ENCODE results near the gene MCTP1.
"Not testable (repeated sequence)": the region's sequence is repeated elsewhere in the genome, so short reads cannot be mapped to it uniquely, and the experiment has no call there.

The MCTP1 gene

DNA sequence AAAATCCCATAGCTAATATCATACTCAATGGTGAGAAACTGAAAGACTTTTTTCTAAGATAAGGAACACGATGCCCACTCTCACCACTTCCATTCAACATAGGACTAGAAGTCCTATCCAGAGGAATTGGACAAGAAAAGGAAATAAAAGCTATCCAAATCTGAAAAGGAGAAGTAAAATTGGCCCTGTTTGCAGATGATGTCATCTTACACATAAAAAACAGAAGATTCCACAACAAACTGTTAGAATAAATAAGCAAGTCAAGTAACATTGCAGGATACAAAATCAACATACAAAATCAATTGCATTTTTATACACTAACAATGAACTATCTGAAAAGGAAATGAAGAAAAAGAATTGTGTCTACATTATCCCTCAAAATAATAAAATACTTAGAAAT, 308.0 kb downstream of the MCTP1 start:
- no peak overlapping the region for H3K4me2 ChIP-seq (ENCODE audit: low read length)
- H3K4me3 ChIP-seq (ENCODE audit: low read length) = no peak overlapping the region
- H3K9me3 ChIP-seq (replicated peaks; ENCODE audit: low read length) = no peaks in the 10 kb centered on the region
- H3K9ac ChIP-seq (ENCODE audit: low read depth, low read length) = no peak overlapping the region
- no peaks in the 10 kb centered on the region for H3K36me3 ChIP-seq (ENCODE audit: insufficient read depth, low read length)
- no peaks in the 10 kb centered on the region for H3K27me3 ChIP-seq (ENCODE audit: control insufficient read depth, insufficient read depth, low read length)
- peaks cover 10% of the 10 kb centered on the region for H3K4me1 ChIP-seq (ENCODE audit: control insufficient read depth, insufficient read depth, low read length)

DNA sequence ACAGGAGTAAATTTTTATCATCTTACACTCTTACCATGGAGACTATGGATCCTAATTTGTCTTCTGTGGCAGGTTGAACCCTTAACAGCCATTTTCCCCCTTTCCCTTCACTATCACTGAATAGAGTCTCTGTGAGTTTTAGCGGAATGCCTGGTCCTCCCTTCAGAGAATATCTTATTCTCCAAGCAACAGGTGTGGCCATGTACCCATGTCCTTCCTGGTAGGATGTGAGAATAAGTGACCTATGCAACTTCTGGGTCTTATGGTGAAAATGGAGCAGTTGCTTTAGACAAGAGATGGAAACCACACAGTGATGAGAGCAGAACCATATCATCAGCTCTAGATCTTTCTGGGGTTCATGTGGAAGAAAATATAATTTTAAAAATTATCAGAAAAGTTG, 312.6 kb downstream of the MCTP1 start:
- H3K4me1 ChIP-seq (ENCODE audit: control insufficient read depth, insufficient read depth, low read length) = peaks cover 3% of the 10 kb centered on the region
- H3K9ac ChIP-seq (ENCODE audit: low read depth, low read length) = no peak overlapping the region
- H3K4me2 ChIP-seq (ENCODE audit: low read length) = no peak overlapping the region
- H3K9me3 ChIP-seq (replicated peaks; ENCODE audit: low read length) = no peaks in the 10 kb centered on the region
- H3K36me3 ChIP-seq (ENCODE audit: insufficient read depth, low read length) = no peaks in the 10 kb centered on the region
- no peak overlapping the region for H3K4me3 ChIP-seq (ENCODE audit: low read length)
- no peaks in the 10 kb centered on the region for H3K27me3 ChIP-seq (ENCODE audit: control insufficient read depth, insufficient read depth, low read length)

DNA sequence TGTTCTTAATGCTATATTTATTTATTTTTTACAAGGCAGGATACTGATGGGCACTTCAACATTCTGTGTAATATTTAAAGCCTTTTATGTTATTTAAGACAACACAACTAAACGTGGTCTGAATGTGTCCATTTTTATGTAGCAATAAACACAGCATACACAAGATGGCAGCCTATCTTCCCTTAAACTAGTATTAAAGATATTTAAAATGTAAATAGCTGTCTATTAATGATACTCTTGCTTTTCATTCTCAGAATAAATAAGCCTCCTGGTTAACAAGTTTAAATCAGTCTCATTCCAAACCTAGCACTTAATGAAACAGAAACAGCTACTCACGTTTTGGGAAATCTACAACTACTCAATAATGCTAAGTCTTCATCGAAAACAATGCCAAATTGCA, 315.7 kb downstream of the MCTP1 start:
- Histone ChIP-seq H3K27me3 (ENCODE audit: control insufficient read depth, insufficient read depth, low read length) (no peaks in the 10 kb centered on the region), H3K4me1 (ENCODE audit: control insufficient read depth, insufficient read depth, low read length) (peaks cover 3% of the 10 kb centered on the region), H3K9me3 (replicated peaks; ENCODE audit: low read length) (no peaks in the 10 kb centered on the region), H3K4me3 (ENCODE audit: low read length) (no peak overlapping the region), H3K4me2 (ENCODE audit: low read length) (no peak overlapping the region), H3K9ac (ENCODE audit: low read depth, low read length) (no peak overlapping the region), H3K36me3 (ENCODE audit: insufficient read depth, low read length) (no peaks in the 10 kb centered on the region)

DNA sequence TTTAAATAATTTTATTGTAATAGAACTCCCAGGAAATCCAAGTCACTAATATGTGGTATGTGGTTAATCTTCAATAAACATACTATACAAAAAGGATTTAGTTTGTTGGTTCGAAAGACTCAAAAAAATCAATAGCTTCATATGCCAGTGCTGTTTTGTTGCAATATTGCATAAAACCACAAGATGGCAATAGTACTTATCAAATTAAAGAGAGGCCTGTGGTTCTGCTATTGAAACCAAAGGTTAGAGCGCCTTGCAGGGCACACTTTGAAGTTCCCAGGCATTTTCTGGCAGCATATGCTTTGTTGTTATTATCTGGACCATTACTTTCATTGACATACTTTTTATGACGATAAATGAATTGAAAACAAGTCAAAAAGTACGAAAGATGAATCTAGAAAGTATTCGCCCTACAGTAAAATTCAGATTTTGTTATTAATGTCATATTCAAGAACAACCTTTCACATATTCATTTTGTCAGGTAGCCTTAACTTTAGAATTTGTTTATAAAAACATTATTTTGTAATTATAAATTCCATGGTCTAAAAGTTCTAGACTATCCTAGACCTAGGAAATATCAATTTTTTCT, 316.3 kb downstream of the MCTP1 start:
- Histone ChIP-seq H3K4me2 (ENCODE audit: low read length) (no peak overlapping the region), H3K36me3 (ENCODE audit: insufficient read depth, low read length) (no peaks in the 10 kb centered on the region), H3K9me3 (replicated peaks; ENCODE audit: low read length) (no peaks in the 10 kb centered on the region), H3K27me3 (ENCODE audit: control insufficient read depth, insufficient read depth, low read length) (no peaks in the 10 kb centered on the region), H3K4me1 (ENCODE audit: control insufficient read depth, insufficient read depth, low read length) (peaks cover 3% of the 10 kb centered on the region), H3K4me3 (ENCODE audit: low read length) (no peak overlapping the region), H3K9ac (ENCODE audit: low read depth, low read length) (no peak overlapping the region)

DNA sequence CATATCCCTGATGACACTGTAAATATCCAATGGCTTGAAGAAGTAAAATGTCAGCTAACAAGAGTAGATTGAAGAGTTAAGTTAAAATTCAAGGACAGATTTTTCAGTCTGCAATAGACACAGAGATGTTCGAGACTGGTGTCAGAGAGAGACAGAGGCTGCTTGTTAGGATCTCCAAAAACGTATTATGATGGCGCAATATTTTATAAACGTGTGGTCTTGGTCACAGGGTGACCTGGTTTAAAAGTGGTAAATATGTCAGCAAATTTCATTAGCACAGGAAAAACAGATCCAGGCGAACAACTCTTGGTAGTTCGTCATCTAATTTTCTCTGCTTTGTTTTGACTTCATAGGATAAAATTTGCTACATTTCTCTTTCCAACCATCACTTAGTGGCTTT, 317.4 kb downstream of the MCTP1 start:
- Histone ChIP-seq H3K4me3 (ENCODE audit: low read length) (no peak overlapping the region), H3K9me3 (replicated peaks; ENCODE audit: low read length) (no peaks in the 10 kb centered on the region), H3K4me1 (ENCODE audit: control insufficient read depth, insufficient read depth, low read length) (peaks cover 3% of the 10 kb centered on the region), H3K36me3 (ENCODE audit: insufficient read depth, low read length) (no peaks in the 10 kb centered on the region), H3K27me3 (ENCODE audit: control insufficient read depth, insufficient read depth, low read length) (no peaks in the 10 kb centered on the region), H3K9ac (ENCODE audit: low read depth, low read length) (no peak overlapping the region), H3K4me2 (ENCODE audit: low read length) (no peak overlapping the region)

DNA sequence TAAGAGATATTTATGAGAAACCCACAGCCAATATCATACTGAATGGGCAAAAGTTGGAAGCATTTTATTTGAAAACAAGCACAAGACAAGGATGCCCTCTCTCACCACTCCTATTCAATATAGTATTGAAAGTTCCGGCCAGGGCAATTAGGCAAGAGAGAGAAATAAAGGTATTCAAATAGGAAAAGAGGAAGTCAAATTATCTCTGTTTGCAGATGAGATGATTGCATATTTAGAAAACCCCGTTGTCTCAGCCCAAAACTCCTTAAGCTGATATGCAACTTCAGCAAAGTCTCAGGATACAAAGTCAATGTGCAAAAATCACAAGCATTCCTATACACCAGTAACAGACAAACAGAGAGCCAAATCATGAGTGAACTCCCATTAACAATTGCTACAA, 325.6 kb downstream of the MCTP1 start:
- H3K27me3 ChIP-seq (ENCODE audit: control insufficient read depth, insufficient read depth, low read length); H3K9ac ChIP-seq (ENCODE audit: low read depth, low read length); H3K4me2 ChIP-seq (ENCODE audit: low read length); H3K4me3 ChIP-seq (ENCODE audit: low read length); H3K9me3 ChIP-seq (replicated peaks; ENCODE audit: low read length); H3K4me1 ChIP-seq (ENCODE audit: control insufficient read depth, insufficient read depth, low read length); H3K36me3 ChIP-seq (ENCODE audit: insufficient read depth, low read length): not testable (repeated sequence)

- Histone ChIP-seq H3K9me3 (replicated peaks; ENCODE audit: low read length) (no peaks in the 10 kb centered on the region), H3K4me1 (ENCODE audit: control insufficient read depth, insufficient read depth, low read length) (peaks cover 4% of the 10 kb centered on the region), H3K36me3 (ENCODE audit: insufficient read depth, low read length) (no peaks in the 10 kb centered on the region), H3K4me3 (ENCODE audit: low read length) (no peak overlapping the region), H3K9ac (ENCODE audit: low read depth, low read length) (no peak overlapping the region), H3K4me2 (ENCODE audit: low read length) (no peak overlapping the region), H3K27me3 (ENCODE audit: control insufficient read depth, insufficient read depth, low read length) (no peaks in the 10 kb centered on the region)
Observed at GRCh38 chr5:94945656-94946055, 339.2 kb downstream of the MCTP1 start.

DNA sequence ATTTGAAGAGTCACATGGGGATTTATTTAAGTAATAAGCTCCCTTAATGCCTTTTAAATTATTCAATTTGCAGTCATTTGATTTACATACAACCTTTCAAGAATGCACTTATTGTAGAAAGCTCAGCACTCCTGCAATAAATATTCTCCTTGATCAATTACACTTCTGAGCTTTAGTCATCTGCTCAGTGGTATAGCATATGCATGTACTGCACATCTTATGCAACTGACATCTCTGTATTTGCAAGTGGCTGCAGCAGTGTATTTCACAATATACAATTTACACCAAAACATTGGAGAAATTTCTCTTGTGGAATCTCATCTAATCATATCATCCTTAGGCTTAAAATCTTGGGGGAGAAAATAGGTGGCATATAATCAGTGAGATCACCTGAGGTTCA, 340.7 kb downstream of the MCTP1 start:
- Histone ChIP-seq H3K4me2 (ENCODE audit: low read length) (no peak overlapping the region), H3K9ac (ENCODE audit: low read depth, low read length) (no peak overlapping the region), H3K36me3 (ENCODE audit: insufficient read depth, low read length) (no peaks in the 10 kb centered on the region), H3K4me3 (ENCODE audit: low read length) (no peak overlapping the region), H3K27me3 (ENCODE audit: control insufficient read depth, insufficient read depth, low read length) (no peaks in the 10 kb centered on the region), H3K9me3 (replicated peaks; ENCODE audit: low read length) (no peaks in the 10 kb centered on the region), H3K4me1 (ENCODE audit: control insufficient read depth, insufficient read depth, low read length) (no peaks in the 10 kb centered on the region)

GRCh38 chr5:94941122-94941755, 343.7 kb downstream of the MCTP1 start:
- Histone ChIP-seq H3K9ac (ENCODE audit: low read depth, low read length) (no peak overlapping the region), H3K4me2 (ENCODE audit: low read length) (no peak overlapping the region), H3K4me3 (ENCODE audit: low read length) (no peak overlapping the region), H3K4me1 (ENCODE audit: control insufficient read depth, insufficient read depth, low read length) (no peaks in the 10 kb centered on the region), H3K27me3 (ENCODE audit: control insufficient read depth, insufficient read depth, low read length) (no peaks in the 10 kb centered on the region), H3K36me3 (ENCODE audit: insufficient read depth, low read length) (peaks cover 4% of the 10 kb centered on the region), H3K9me3 (replicated peaks; ENCODE audit: low read length) (no peaks in the 10 kb centered on the region)

- no peaks in the 10 kb centered on the region for H3K4me1 ChIP-seq (ENCODE audit: control insufficient read depth, insufficient read depth, low read length)
- H3K36me3 ChIP-seq (ENCODE audit: insufficient read depth, low read length) = no peaks in the 10 kb centered on the region
- no peaks in the 10 kb centered on the region for H3K9me3 ChIP-seq (replicated peaks; ENCODE audit: low read length)
- H3K4me2 ChIP-seq (ENCODE audit: low read length) = no peak overlapping the region
- H3K9ac ChIP-seq (ENCODE audit: low read depth, low read length) = no peak overlapping the region
- H3K4me3 ChIP-seq (ENCODE audit: low read length) = no peak overlapping the region
- no peaks in the 10 kb centered on the region for H3K27me3 ChIP-seq (ENCODE audit: control insufficient read depth, insufficient read depth, low read length)
Observed at GRCh38 chr5:94932259-94932658, 352.6 kb downstream of the MCTP1 start.

DNA sequence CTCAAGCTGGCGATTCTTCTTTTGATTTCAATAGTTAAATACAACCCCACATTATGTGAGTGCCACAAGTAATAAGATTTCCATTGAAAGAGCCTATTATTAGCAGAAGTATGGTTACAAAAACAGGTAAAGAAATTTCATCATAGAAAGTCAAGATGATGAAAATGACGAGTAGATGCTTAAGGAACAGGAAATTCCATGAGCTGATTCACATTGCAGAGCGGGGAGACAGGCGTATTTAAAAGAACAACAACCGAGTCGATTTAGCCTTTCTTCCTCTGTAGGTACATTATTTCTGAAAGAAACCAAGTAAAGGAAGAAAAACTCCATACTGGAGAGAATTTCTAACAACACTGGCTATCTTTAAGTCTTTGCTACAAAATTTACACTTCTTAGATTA, 356.0 kb downstream of the MCTP1 start:
- H3K4me1 ChIP-seq (ENCODE audit: control insufficient read depth, insufficient read depth, low read length) = no peaks in the 10 kb centered on the region
- H3K27me3 ChIP-seq (ENCODE audit: control insufficient read depth, insufficient read depth, low read length) = no peaks in the 10 kb centered on the region
- no peak overlapping the region for H3K4me3 ChIP-seq (ENCODE audit: low read length)
- no peak overlapping the region for H3K9ac ChIP-seq (ENCODE audit: low read depth, low read length)
- H3K9me3 ChIP-seq (replicated peaks; ENCODE audit: low read length) = no peaks in the 10 kb centered on the region
- H3K36me3 ChIP-seq (ENCODE audit: insufficient read depth, low read length) = no peaks in the 10 kb centered on the region
- no peak overlapping the region for H3K4me2 ChIP-seq (ENCODE audit: low read length)

DNA sequence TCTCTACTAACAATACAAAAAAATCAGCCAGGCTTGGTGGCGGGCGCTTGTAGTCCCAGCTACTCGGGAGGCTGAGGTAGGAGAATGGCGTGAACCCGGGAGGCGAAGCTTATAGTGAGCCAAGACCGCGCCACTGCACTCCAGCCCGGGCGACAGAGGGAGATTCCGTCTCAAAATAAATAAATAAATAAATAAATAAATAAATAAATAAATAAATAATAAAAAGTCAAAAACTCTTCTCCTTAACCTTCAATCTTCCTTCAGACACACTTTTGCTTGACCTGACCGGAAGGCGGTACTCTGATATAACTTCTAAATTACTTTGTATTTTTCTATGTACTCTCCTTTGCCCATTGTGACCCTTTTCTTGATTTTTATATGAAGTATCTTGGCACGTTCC, 364.3 kb downstream of the MCTP1 start:
- Histone ChIP-seq H3K9me3 (replicated peaks; ENCODE audit: low read length) (no peaks in the 10 kb centered on the region), H3K27me3 (ENCODE audit: control insufficient read depth, insufficient read depth, low read length) (no peaks in the 10 kb centered on the region), H3K9ac (ENCODE audit: low read depth, low read length) (no peak overlapping the region), H3K36me3 (ENCODE audit: insufficient read depth, low read length) (no peaks in the 10 kb centered on the region), H3K4me2 (ENCODE audit: low read length) (no peak overlapping the region), H3K4me3 (ENCODE audit: low read length) (no peak overlapping the region), H3K4me1 (ENCODE audit: control insufficient read depth, insufficient read depth, low read length) (no peaks in the 10 kb centered on the region)
